Muscle of leg (tissue), 11 donors: ENCODE results near the gene CA6. TPM values are rescaled to one million over a fixed set of nuclear protein-coding genes. Genes with fewer than 3 reads are reported as not detected.
"Not testable (repeated sequence)": the region's sequence is repeated elsewhere in the genome, so short reads cannot be mapped to it uniquely, and the experiment has no call there.

Experiments used
- DNase-seq: peaks from one replicate; pipeline ENCODE4 v3.0.0; 2013
- H3K27ac ChIP-seq: one replicate; pipeline ENCODE4 v1.5.1; 2013; ENCODE audit warnings: mild to moderate bottlenecking, low read length, control low read depth
- H3K27me3 ChIP-seq: one replicate; pipeline ENCODE4 v1.6.1; 2013; ENCODE audit warnings: low read length; ENCODE audit not compliant: control insufficient read depth, insufficient read depth
- H3K36me3 ChIP-seq: one replicate; pipeline ENCODE4 v1.6.1; 2013; ENCODE audit warnings: low read length; ENCODE audit not compliant: control insufficient read depth, insufficient read depth
- H3K4me1 ChIP-seq: one replicate; pipeline ENCODE4 v1.6.1; 2013; ENCODE audit warnings: low read length; ENCODE audit not compliant: control insufficient read depth, insufficient read depth
- H3K4me3 ChIP-seq: one replicate; pipeline ENCODE4 v1.5.1; 2013; ENCODE audit warnings: low read length, control low read depth
- H3K9me3 ChIP-seq: replicated peaks from 2 replicates; pipeline ENCODE4 v1.6.1; 2013; ENCODE audit warnings: low read depth, low read length; ENCODE audit not compliant: control insufficient read depth
- WGBS: methylation state at CpG from one replicate; pipeline ENCODE4 v1.1.5; 2013; ENCODE audit warnings: missing lambda C conversion rate; ENCODE audit not compliant: insufficient coverage; 5-methylcytosine and 5-hydroxymethylcytosine counted together
- polyA plus RNA-seq, 8 donors: library from polyadenylated mRNA; unstranded; fragments of 120-200 nt; gene quantifications; one replicate each; pipeline versions ENCODE4 v1.2.1 to v1.2.3, GENCODE V29; 2013; ENCODE audit warnings: inconsistent platforms in 1 of 8, low replicate concordance in 1 of 8; ENCODE audit not compliant: insufficient read length in 8 of 8, insufficient read depth in 1 of 8
- total RNA-seq: library from RNA; stranded (reverse); fragments of 120-200 nt; gene quantifications from one replicate; pipeline ENCODE4 v1.2.4, GENCODE V29; 2013

CA6 gene
- total and polyA plus RNA-seq, 9 donors = 0.08 to 0.17 (median 0.09) TPM; not detected in 6

GRCh38 chr1:8966606-8967005 is 20.9 kb downstream of the CA6 start:
- DNase-seq = no peak
- Histone ChIP-seq H3K4me1 (no peaks in the 10 kb centered on the region), H3K4me3 (no peak overlapping the region), H3K9me3 (no peaks in the 10 kb centered on the region), H3K27ac (no peak overlapping the region), H3K27me3 (peaks cover 4% of the 10 kb centered on the region), H3K36me3 (no peaks in the 10 kb centered on the region)
- 86% methylated on average over 3 of the region's 4 CpGs for WGBS

- not testable (repeated sequence) for H3K27me3 ChIP-seq, DNase-seq, H3K4me3 ChIP-seq, H3K36me3 ChIP-seq, H3K9me3 ChIP-seq, H3K4me1 ChIP-seq, H3K27ac ChIP-seq
- 86% methylated on average over 1 of the region's 9 CpGs for WGBS
Measured at GRCh38 chr1:8968902-8969301, 23.2 kb downstream of the CA6 start.

DNA sequence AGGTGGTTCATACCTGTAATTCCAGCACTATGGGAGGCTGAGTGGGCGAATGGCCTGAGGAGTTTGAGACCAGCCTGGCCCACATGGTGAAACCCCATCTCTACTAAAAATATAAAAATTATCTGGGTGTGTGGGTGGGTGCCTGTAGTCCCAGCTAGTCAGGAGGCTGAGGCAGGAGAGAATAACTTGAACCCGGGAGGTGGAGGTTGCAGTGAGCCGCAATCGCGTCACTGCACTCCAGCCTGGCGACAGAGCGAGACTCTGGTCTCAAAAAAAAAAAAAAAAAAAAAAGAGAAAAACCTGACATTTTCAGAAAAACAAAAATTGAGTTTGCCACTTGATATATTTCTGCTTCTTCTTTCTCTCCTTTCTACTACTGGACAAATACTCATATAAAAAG is 24.3 kb downstream of the CA6 start:
- H3K4me3 ChIP-seq = no peak overlapping the region
- DNase-seq = no peak
- H3K36me3 ChIP-seq = no peaks in the 10 kb centered on the region
- no peak overlapping the region for H3K27ac ChIP-seq
- peaks cover 4% of the 10 kb centered on the region for H3K27me3 ChIP-seq
- no peaks in the 10 kb centered on the region for H3K4me1 ChIP-seq
- no peaks in the 10 kb centered on the region for H3K9me3 ChIP-seq
- WGBS = no CpG with 5 or more reads among the region's 7 CpGs

DNA sequence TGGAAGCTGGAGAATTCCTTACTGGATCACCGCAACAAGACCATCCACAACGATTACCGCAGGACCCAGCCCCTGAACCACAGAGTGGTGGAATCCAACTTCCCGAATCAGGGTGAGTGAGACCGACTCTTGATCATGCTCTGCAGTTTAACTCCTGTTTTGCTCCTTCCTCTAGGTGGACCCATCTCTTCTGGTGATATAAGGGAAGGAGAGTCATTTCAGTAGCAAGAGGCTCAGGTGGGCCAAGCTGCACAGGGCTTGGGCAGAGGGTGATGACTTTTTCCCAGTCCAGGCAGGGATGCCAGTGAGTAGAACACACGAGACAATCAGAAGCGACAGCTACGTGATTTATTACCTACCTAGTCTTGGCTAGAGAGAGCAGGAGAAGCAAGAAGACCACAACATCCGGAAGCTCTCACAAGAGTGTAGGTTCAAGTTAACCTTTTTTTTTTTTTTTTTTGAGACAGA is 25.2 kb downstream of the CA6 start:
- no peak overlapping the region for H3K4me3 ChIP-seq
- DNase-seq = no peak
- H3K36me3 ChIP-seq = no peaks in the 10 kb centered on the region
- 79% methylated on average over 6 of the region's 9 CpGs for WGBS
- H3K9me3 ChIP-seq = no peaks in the 10 kb centered on the region
- no peaks in the 10 kb centered on the region for H3K4me1 ChIP-seq
- no peak overlapping the region for H3K27ac ChIP-seq
- peaks cover 4% of the 10 kb centered on the region for H3K27me3 ChIP-seq

- 70% methylated on average over 2 of the region's 7 CpGs for WGBS
- Histone ChIP-seq H3K27me3 (no peaks in the 10 kb centered on the region), H3K4me3 (no peak overlapping the region), H3K36me3 (no peaks in the 10 kb centered on the region), H3K4me1 (no peaks in the 10 kb centered on the region), H3K27ac (no peak overlapping the region), H3K9me3 (no peaks in the 10 kb centered on the region)
- DNase-seq = no peak
Measured at GRCh38 chr1:8974551-8974950, 28.9 kb downstream of the CA6 start.

GRCh38 chr1:8976338-8976737 is 30.7 kb downstream of the CA6 start:
- no peak overlapping the region for H3K4me3 ChIP-seq
- no peak for DNase-seq
- H3K4me1 ChIP-seq = no peaks in the 10 kb centered on the region
- H3K27ac ChIP-seq = no peak overlapping the region
- WGBS = 87% methylated on average over 5 of the region's 5 CpGs
- no peaks in the 10 kb centered on the region for H3K27me3 ChIP-seq
- no peaks in the 10 kb centered on the region for H3K9me3 ChIP-seq
- H3K36me3 ChIP-seq = no peaks in the 10 kb centered on the region

- H3K36me3 ChIP-seq = no peaks in the 10 kb centered on the region
- H3K4me1 ChIP-seq = no peaks in the 10 kb centered on the region
- no peak for DNase-seq
- no peak overlapping the region for H3K27ac ChIP-seq
- no peaks in the 10 kb centered on the region for H3K9me3 ChIP-seq
- WGBS = 71% methylated on average over 16 of the region's 20 CpGs
- H3K4me3 ChIP-seq = no peak overlapping the region
- no peaks in the 10 kb centered on the region for H3K27me3 ChIP-seq
Measured at GRCh38 chr1:8976896-8977450, 31.3 kb downstream of the CA6 start.

GRCh38 chr1:8980656-8981055 is 35.0 kb downstream of the CA6 start:
- no peak for DNase-seq
- peaks cover 1% of the 10 kb centered on the region for H3K4me1 ChIP-seq
- no peaks in the 10 kb centered on the region for H3K9me3 ChIP-seq
- H3K27ac ChIP-seq = no peak overlapping the region
- no peaks in the 10 kb centered on the region for H3K36me3 ChIP-seq
- WGBS = 82% methylated on average over 2 of the region's 3 CpGs
- H3K27me3 ChIP-seq = no peaks in the 10 kb centered on the region
- H3K4me3 ChIP-seq = no peak overlapping the region

GRCh38 chr1:8981169-8981568 is 35.5 kb downstream of the CA6 start:
- H3K36me3 ChIP-seq = no peaks in the 10 kb centered on the region
- no peaks in the 10 kb centered on the region for H3K9me3 ChIP-seq
- no peak overlapping the region for H3K27ac ChIP-seq
- H3K4me3 ChIP-seq = no peak overlapping the region
- H3K4me1 ChIP-seq = peaks cover 5% of the 10 kb centered on the region
- DNase-seq = no peak
- H3K27me3 ChIP-seq = no peaks in the 10 kb centered on the region
- 71% methylated on average over 2 of the region's 2 CpGs for WGBS

- WGBS = 67% methylated on average over 1 of the region's 2 CpGs
Measured at GRCh38 chr1:8984203-8984602, 38.5 kb downstream of the CA6 start.

GRCh38 chr1:8984990-8985389 is 39.3 kb downstream of the CA6 start:
- no peaks in the 10 kb centered on the region for H3K36me3 ChIP-seq
- 70% methylated on average over 5 of the region's 8 CpGs for WGBS
- peaks cover 12% of the 10 kb centered on the region for H3K4me1 ChIP-seq
- no peak overlapping the region for H3K4me3 ChIP-seq
- no peak overlapping the region for H3K27ac ChIP-seq
- no peaks in the 10 kb centered on the region for H3K9me3 ChIP-seq
- H3K27me3 ChIP-seq = no peaks in the 10 kb centered on the region
- DNase-seq = no peak

More at GRCh38 chr1:8984203-8984602, 38.5 kb downstream of the CA6 start:
- no peaks in the 10 kb centered on the region for H3K36me3 ChIP-seq
- H3K27me3 ChIP-seq = no peaks in the 10 kb centered on the region
- H3K4me1 ChIP-seq = peaks cover 12% of the 10 kb centered on the region
- no peak for DNase-seq
- no peak overlapping the region for H3K4me3 ChIP-seq
- H3K9me3 ChIP-seq = no peaks in the 10 kb centered on the region
- H3K27ac ChIP-seq = no peak overlapping the region
